HPDE6-E6E7 (cell line): ENCODE data around the gene CPVL.

ENCODE experiments used
- DNase-seq: peaks from one replicate; pipeline ENCODE4 v3.0.0; 2011; ENCODE audit warnings: missing footprints; ENCODE audit errors: extremely low spot score

Gene CPVL

GRCh38 chr7:29146057-29146706, at the start of gene CPVL:
Gene CPVL (minus strand): TSS chr7:29146537. CDS start chr7:29121061, 25,476 bp downstream.
- peak; percentile 6 for DNase-seq

GRCh38 chr7:29194594-29195427, 48.5 kb upstream of the CPVL start, which contains the start of gene CHN2:
Gene CHN2 (plus strand): TSS chr7:29194775.
- peak; percentile 27 for DNase-seq

GRCh38 chr7:29194206-29194593, 47.9 kb upstream of the CPVL start:
- DNase-seq = no peak

GRCh38 chr7:29193316-29194205, 47.2 kb upstream of the CPVL start:
- DNase-seq = no peak

DNA sequence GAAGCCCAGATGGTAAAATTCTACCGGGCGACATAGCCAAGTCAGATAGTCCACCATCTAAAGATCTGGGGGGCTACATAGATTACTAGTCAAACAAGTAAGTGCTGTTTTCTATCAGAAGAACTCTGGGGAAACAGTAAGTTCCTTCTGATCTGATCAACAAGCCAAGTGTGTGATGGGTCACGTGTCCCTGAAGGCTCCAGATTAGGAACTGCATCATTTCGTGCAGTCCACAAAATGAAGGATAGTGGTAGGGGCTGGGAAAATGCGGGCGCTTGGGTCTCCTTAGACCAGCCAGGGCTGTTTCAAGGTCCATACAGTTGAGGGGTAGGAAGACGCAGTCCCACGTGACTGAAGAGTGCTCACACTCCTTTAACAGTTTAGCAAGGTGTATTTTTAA, 46.5 kb upstream of the CPVL start:
- no peak for DNase-seq

DNA sequence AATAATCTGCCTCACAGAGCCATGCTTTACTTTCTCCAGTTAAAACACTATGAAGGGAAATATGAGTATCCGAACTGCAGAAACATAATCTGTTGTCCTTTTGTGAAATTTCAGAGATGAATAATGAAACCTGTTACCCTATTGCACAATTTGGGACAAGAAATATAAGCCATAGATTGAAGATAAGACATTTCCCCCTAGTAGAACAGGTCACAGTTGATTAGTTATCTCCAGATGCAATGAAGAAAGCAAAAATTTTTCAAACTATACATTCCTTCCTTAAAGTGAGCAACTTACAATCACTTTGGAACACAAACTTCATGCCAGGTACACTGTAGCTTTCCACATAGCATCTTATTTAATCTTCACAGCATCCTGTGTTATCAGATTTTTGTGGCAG, 46.0 kb upstream of the CPVL start:
- DNase-seq = no peak

DNA sequence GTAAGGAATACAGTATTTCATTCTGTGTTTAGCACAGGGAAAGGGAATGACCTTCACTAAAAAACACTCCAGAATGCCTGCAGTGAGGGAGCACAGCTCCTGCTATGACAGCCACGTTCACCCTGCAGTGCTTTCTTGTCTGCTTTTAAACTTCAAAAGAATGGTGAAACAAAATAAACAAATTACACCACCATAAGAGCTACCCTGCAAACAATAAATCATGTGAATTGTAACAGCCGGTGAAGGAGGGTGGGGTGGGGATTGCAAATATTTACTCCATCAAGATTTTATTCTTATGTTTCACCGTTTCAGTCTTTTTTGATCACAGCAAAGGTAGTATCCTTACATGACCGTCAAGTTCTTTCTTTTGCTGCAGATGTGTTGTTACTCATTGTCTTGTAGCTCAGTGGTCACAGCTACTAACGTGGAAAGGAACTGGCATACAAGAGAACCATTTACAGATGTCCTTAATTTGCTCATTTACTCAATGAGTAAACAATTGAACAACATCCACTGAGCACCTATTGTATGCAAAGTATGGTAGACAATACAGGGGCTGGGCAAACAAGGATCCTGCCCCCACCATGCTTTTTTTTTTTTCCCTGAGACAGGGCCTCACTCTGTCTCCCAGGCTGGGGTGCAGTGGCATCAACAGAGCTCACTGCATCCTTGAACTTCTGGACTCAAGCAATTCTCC, 44.2 kb upstream of the CPVL start:
- DNase-seq = no peak

DNA sequence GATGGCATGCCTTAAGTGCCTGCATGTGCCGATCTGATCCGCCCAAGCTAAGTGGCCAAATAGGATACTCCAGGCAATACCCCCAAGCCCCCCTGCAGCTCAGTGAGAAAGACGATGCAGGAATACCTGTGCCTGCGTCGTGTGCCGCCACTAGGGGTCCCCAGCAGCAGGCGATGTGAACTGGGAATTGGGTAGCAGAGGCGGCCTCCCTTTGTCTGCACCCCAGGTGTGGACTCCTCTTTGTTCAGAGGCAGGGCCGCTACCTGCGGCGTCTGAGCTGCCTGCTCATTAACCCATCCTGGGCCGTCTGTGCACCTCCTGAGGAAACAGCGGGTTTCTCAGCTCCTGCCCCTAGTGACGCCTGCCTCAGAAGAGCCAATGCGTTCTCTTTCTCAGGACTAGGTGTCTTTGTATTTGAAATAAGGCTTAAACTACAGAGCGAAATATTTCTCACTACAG, 43.4 kb upstream of the CPVL start:
- peak; percentile 48 for DNase-seq

- DNase-seq = no peak
Observed at GRCh38 chr7:29185613-29186012, 39.3 kb upstream of the CPVL start.

DNA sequence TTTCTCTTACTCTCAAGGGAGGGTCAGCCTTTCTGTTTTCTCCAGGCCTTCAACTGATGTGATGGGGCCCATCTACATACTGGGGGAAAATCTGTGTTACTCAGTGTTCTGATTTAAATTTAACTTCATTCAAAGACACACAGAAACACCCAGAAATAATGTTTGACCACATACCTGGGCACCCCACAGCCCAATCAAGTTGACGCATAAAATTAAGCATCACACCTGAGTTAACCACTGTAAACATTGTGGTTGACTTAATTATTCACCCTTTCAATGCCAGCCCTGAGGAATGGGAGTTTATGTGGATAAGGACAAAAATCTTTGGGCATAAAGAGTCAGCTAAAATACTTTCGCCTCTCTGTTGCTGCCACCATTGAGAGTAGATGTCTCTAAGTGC, 38.3 kb upstream of the CPVL start:
- no peak for DNase-seq

- no peak for DNase-seq
Observed at GRCh38 chr7:29179115-29179514, 32.8 kb upstream of the CPVL start.

GRCh38 chr7:29177963-29178600, 31.7 kb upstream of the CPVL start:
- peak; percentile 63 for DNase-seq

- DNase-seq = no peak
Observed at GRCh38 chr7:29173458-29173857, 27.1 kb upstream of the CPVL start.

DNA sequence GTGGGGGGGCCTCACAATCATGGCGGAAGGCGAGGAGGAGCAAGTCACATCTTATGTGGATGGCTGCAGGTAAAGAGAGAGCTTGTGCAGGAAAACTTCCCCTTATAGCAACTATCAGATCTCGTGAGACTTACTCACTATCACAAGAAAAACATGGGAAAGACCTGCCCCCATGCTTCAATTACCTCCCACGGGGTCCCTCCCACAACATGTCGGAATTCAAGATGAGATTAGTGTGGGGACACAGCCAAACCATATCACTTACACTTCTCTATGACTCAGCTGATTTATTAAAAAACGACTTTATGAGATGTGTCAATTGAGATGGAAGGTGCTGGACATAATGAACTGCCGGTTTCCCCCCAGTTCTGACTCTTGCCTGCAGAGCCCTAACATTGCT, 24.4 kb upstream of the CPVL start:
- no peak for DNase-seq

DNA sequence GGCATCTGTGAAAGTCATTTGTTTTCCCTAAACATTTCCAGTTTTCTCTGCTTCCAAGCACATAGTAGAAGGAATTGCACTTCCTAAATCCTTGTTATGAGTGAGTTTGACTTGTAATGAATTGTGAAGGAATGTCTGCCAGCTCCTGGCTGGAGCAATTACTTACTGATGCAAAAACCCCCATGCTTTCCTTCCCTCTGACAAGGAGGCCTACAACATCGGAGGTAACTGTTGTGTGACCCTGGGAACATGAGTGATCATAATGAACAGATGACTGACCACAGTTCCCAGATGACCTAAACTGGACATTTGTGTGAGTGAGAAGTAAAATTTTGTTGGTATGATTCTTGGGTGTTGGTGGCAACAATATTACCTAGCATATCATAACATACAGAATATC, 21.4 kb upstream of the CPVL start:
- DNase-seq = no peak

DNA sequence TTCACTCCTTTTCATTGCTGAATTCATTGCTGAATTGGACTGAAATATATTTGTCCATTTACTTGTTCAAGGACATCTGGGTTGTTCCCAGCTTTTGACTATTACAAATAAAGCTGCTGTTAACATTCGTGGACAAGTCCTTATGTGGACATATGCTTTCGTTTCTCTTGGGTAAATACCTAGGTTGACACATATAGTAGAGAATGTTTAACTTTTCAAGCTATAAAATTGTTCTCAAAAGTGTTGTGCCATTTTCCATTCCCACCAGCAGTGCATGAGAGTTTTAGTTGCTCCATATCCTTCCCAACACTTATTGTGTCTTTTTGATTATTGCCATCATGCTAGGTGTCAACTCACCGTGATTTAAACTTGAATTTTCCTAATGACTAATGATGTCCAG, 17.5 kb upstream of the CPVL start:
- DNase-seq = no peak

DNA sequence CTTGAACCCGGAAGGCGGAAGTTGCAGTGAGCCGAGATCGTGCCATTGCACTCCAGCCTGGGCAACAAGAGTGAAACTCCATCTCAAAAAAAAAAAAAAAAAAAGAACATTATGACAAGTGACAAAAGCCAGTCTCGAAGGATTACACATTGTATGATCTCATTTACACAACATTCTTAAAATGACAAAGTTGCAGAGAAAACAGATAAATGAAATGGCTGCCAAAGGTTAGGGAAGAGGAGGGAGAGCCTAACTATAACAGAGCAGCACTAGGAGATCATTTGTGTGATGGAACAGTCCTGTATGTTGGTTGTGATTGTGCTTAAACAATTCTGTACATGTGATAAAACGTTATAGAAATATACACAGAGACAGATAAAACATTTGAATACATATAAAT, 16.2 kb upstream of the CPVL start:
- DNase-seq = no peak

- no peak for DNase-seq
Observed at GRCh38 chr7:29161231-29161630, 14.9 kb upstream of the CPVL start.

- DNase-seq = no peak
Observed at GRCh38 chr7:29160080-29160479, 13.7 kb upstream of the CPVL start.

- no peak for DNase-seq
Observed at GRCh38 chr7:29158795-29159423, 12.6 kb upstream of the CPVL start.
